ENCODE measurements around the gene BST1.
A peak's percentile ranks its signal among the peaks of the same experiment; 100 is the strongest.

The BST1 gene

DNA sequence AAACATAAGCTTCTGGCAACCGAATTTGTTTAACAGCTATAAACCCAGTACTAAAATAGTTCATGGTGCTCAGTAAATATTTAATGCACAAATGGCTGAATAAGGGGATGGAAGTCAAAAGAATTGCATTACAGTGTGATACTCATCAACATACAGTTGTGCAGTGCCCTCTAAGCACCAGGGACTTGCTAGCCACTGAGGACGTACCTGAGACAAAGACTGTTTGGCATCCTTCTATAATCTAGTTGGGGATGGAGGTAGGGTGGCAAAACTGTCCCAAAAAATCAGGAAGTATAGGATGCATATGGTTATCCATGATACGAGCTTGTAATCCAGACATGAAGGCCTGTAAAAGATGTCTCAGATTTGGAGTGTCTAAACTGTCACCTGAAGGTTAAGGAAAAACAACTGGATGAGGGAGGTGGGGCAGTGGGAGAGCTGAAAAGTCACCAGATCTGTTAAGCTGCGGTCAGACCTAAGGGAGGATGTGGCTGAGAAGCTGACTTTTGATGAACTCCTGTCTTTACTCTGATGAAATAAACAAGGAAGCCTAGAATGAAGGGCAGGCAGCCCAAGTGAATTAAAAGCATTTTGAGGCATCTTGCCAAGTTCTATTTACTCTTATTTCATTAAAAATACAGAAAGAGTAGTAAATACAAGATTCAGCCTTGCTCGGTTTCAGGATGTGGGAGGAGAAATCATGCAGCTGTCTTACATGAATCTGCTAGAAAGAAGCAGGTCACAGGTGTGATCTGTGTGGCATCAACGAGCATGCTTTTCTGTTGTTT, 63.2 kb downstream of the BST1 start:
- no peak overlapping the region for H3K4me3 ChIP-seq (ENCODE audit: low read length)
- no peak overlapping the region for H3K27ac ChIP-seq (ENCODE audit: low read depth, low read length)
- H3K27me3 ChIP-seq (ENCODE audit: insufficient read depth, low read length): no peaks in the 10 kb centered on the region
- no peaks in the 10 kb centered on the region for H3K36me3 ChIP-seq (ENCODE audit: insufficient read depth, low read length)
- 82% methylated on average over 6 of the region's 6 CpGs for WGBS
- H3K4me1 ChIP-seq (ENCODE audit: insufficient read depth, low read length): no peaks in the 10 kb centered on the region
- no peak overlapping the region for H3K9ac ChIP-seq (ENCODE audit: low read depth, low read length)
- H3K9me3 ChIP-seq (ENCODE audit: insufficient read depth, low read depth, low read length): no peaks in the 10 kb centered on the region

GRCh38 chr4:15766821-15767220, 64.0 kb downstream of the BST1 start:
- Histone ChIP-seq H3K9ac (ENCODE audit: low read depth, low read length) (no peak overlapping the region), H3K4me1 (ENCODE audit: insufficient read depth, low read length) (no peaks in the 10 kb centered on the region), H3K4me3 (ENCODE audit: low read length) (no peak overlapping the region), H3K36me3 (ENCODE audit: insufficient read depth, low read length) (no peaks in the 10 kb centered on the region), H3K27me3 (ENCODE audit: insufficient read depth, low read length) (no peaks in the 10 kb centered on the region), H3K27ac (ENCODE audit: low read depth, low read length) (no peak overlapping the region), H3K9me3 (ENCODE audit: insufficient read depth, low read depth, low read length) (no peaks in the 10 kb centered on the region)
- WGBS: 90% methylated on average over 8 of the region's 8 CpGs

DNA sequence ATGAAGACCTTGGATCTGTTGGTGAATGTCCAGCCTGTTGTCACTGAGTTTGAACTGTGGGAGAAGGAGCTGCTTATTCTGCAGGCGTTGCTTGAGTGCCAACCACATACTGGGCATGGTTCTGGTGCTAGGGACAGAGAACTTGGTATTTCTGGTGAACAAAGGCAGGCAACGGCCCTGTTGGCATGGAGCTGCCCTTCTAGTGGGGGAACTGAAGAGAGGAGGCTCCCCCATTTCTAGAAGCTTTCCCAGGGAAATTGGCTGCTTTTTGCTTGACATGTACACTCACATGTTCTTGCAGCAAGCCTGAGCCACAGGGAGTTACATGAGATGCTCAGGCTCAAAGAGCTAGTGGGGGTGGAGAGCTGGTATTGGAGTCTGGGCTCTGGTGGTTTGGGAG, 66.3 kb downstream of the BST1 start:
- Histone ChIP-seq H3K4me1 (ENCODE audit: insufficient read depth, low read length) (no peaks in the 10 kb centered on the region), H3K9me3 (ENCODE audit: insufficient read depth, low read depth, low read length) (no peaks in the 10 kb centered on the region), H3K27ac (ENCODE audit: low read depth, low read length) (no peak overlapping the region), H3K9ac (ENCODE audit: low read depth, low read length) (no peak overlapping the region), H3K36me3 (ENCODE audit: insufficient read depth, low read length) (no peaks in the 10 kb centered on the region), H3K27me3 (ENCODE audit: insufficient read depth, low read length) (peaks cover 8% of the 10 kb centered on the region; the same call in 1 of the 2 replicates), H3K4me3 (ENCODE audit: low read length) (no peak overlapping the region)
- WGBS: 73% methylated on average over 2 of the region's 2 CpGs

DNA sequence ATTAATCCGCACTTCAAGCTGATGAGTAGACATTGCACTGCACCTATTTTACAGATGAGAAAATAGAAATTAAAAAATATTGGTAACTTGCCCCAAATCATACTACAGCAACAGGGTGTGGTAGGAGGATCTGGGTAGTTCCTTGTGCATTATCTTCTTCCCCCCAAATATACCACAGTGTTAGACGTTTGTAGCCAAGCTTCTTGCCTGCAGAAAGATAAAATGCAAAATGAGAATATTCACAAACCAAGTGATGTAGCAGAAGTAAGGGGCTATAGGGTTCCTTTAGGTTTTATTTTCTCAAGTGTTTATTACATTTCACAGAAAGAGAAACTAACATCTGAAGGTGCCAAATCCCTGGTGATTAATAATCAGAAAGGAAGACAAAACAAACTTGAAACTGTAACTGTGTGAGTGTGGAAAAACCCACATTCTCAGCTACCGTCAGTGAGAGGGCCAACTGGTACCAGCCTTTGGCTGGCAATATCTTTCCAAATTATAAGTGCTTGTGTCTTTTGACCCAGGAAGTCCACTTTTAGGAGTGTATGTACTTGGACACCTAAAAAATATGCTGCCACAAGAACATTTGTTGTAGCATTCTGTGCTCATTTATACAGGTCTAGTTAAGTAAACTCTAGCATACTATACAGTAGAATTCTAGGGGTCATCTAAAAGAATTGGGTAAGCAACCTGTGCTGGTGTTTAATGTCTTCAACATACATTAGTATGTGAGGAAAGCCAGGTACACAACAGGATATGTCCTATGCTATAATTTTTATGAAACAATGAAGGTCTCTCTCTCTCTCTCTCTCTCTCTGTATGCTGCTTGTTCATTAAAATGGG, 68.6 kb downstream of the BST1 start:
- no peak overlapping the region for H3K27ac ChIP-seq (ENCODE audit: low read depth, low read length)
- no peaks in the 10 kb centered on the region for H3K4me1 ChIP-seq (ENCODE audit: insufficient read depth, low read length)
- H3K4me3 ChIP-seq (ENCODE audit: low read length): no peak overlapping the region
- no peak overlapping the region for H3K9ac ChIP-seq (ENCODE audit: low read depth, low read length)
- WGBS: 90% methylated on average over 2 of the region's 3 CpGs
- H3K9me3 ChIP-seq (ENCODE audit: insufficient read depth, low read depth, low read length): no peaks in the 10 kb centered on the region
- H3K27me3 ChIP-seq (ENCODE audit: insufficient read depth, low read length): peaks cover 21% of the 10 kb centered on the region; the same call in 1 of the 2 replicates
- H3K36me3 ChIP-seq (ENCODE audit: insufficient read depth, low read length): no peaks in the 10 kb centered on the region

- Histone ChIP-seq H3K9me3 (ENCODE audit: insufficient read depth, low read depth, low read length) (no peaks in the 10 kb centered on the region), H3K9ac (ENCODE audit: low read depth, low read length) (no peak overlapping the region), H3K4me1 (ENCODE audit: insufficient read depth, low read length) (peaks cover 1% of the 10 kb centered on the region; the same call in 1 of the 2 replicates), H3K27me3 (ENCODE audit: insufficient read depth, low read length) (peaks cover 46% of the 10 kb centered on the region), H3K4me3 (ENCODE audit: low read length) (no peak overlapping the region), H3K36me3 (ENCODE audit: insufficient read depth, low read length) (no peaks in the 10 kb centered on the region), H3K27ac (ENCODE audit: low read depth, low read length) (no peak overlapping the region)
- 90% methylated on average over 4 of the region's 4 CpGs for WGBS
Measured at GRCh38 chr4:15774020-15774420, 71.2 kb downstream of the BST1 start.

- Histone ChIP-seq H3K9ac (ENCODE audit: low read depth, low read length) (no peak overlapping the region), H3K27ac (ENCODE audit: low read depth, low read length) (no peak overlapping the region), H3K4me1 (ENCODE audit: insufficient read depth, low read length) (peaks cover 4% of the 10 kb centered on the region; the same call in 1 of the 2 replicates), H3K4me3 (ENCODE audit: low read length) (no peak overlapping the region), H3K9me3 (ENCODE audit: insufficient read depth, low read depth, low read length) (no peaks in the 10 kb centered on the region), H3K36me3 (ENCODE audit: insufficient read depth, low read length) (no peaks in the 10 kb centered on the region), H3K27me3 (ENCODE audit: insufficient read depth, low read length) (peaks cover 66% of the 10 kb centered on the region)
- WGBS: 82% methylated on average over 5 of the region's 5 CpGs
Measured at GRCh38 chr4:15776871-15777648, 74.2 kb downstream of the BST1 start.

- peak overlapping the region; percentile 54 for H3K4me3 ChIP-seq (ENCODE audit: low read length)
- peaks cover 60% of the 10 kb centered on the region for H3K27me3 ChIP-seq (ENCODE audit: insufficient read depth, low read length)
- 71% methylated on average over 7 of the region's 7 CpGs for WGBS
- H3K4me1 ChIP-seq (ENCODE audit: insufficient read depth, low read length): peaks cover 4% of the 10 kb centered on the region; the same call in 1 of the 2 replicates
- H3K27ac ChIP-seq (ENCODE audit: low read depth, low read length): no peak overlapping the region
- H3K9ac ChIP-seq (ENCODE audit: low read depth, low read length): no peak overlapping the region
- H3K9me3 ChIP-seq (ENCODE audit: insufficient read depth, low read depth, low read length): no peaks in the 10 kb centered on the region
- H3K36me3 ChIP-seq (ENCODE audit: insufficient read depth, low read length): no peaks in the 10 kb centered on the region
Measured at GRCh38 chr4:15777697-15778288, 74.9 kb downstream of the BST1 start.

- Histone ChIP-seq H3K9me3 (ENCODE audit: insufficient read depth, low read depth, low read length) (no peaks in the 10 kb centered on the region), H3K4me1 (ENCODE audit: insufficient read depth, low read length) (peaks cover 4% of the 10 kb centered on the region; the same call in 1 of the 2 replicates), H3K27me3 (ENCODE audit: insufficient read depth, low read length) (peaks cover 60% of the 10 kb centered on the region), H3K4me3 (ENCODE audit: low read length) (peak within 1 kb of the TSS; percentile 54), H3K36me3 (ENCODE audit: insufficient read depth, low read length) (no peaks in the 10 kb centered on the region), H3K27ac (ENCODE audit: low read depth, low read length) (no peak within 1 kb of the TSS), H3K9ac (ENCODE audit: low read depth, low read length) (0 out of 2 replicates have a peak within 1 kb of the TSS, but pooled peaks have one; percentile 18)
- 2% methylated on average over 76 of the region's 76 CpGs for WGBS
Measured at GRCh38 chr4:15778289-15779241, 75.7 kb downstream of the BST1 start, which contains the start of gene CD38. CD38 (plus strand) TSS chr4:15778328; CDS start chr4:15778415, 87 bp downstream.

DNA sequence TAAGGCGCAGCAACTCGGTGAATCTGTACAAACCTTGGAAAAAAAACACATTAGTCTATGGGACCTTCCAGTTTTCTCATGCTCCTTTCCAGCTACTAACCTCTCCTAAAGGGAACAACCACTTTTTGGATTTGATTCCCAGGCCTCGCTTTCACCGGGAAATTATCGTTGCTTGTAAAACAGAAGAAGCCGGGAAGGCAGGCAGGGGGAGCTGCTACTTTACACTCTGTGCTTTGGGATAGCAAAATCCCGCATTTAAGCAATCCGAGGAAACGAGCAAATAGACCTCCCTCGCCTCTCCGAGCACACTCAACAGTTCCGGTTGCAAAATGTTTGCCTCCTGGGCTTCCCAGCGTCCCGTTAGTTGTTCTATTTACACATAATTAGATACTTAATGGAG, 76.4 kb downstream of the BST1 start:
- Histone ChIP-seq H3K4me1 (ENCODE audit: insufficient read depth, low read length) (peaks cover 4% of the 10 kb centered on the region; the same call in 1 of the 2 replicates), H3K27ac (ENCODE audit: low read depth, low read length) (no peak overlapping the region), H3K4me3 (ENCODE audit: low read length) (peak overlapping the region; percentile 54), H3K27me3 (ENCODE audit: insufficient read depth, low read length) (peaks cover 59% of the 10 kb centered on the region), H3K9ac (ENCODE audit: low read depth, low read length) (0 out of 2 replicates have a peak overlapping the region, but pooled peaks have one; percentile 18), H3K36me3 (ENCODE audit: insufficient read depth, low read length) (no peaks in the 10 kb centered on the region), H3K9me3 (ENCODE audit: insufficient read depth, low read depth, low read length) (no peaks in the 10 kb centered on the region)
- WGBS: 2% methylated on average over 14 of the region's 14 CpGs

All from HUES64 (cell line).